DOHH2 (cell line): ENCODE results near the gene OGFOD2.

ENCODE experiments used
- CTCF ChIP-seq: fragments of 200-600 bp; sonication (generic); IDR thresholded peaks from one replicate; pipeline ENCODE4 v1.5.1; 2014; ENCODE audit warnings: antibody characterized with exemption, mild to moderate bottlenecking, low read depth, low read length; ENCODE audit not compliant: poor library complexity, severe bottlenecking
- EZH2phosphoT487 ChIP-seq: fragments of 200-600 bp; sonication (generic); IDR thresholded peaks from 2 replicates; pipeline ENCODE4 v1.6.1; 2017; ENCODE audit warnings: borderline replicate concordance, mild to moderate bottlenecking, antibody characterized with exemption, low read length, moderate library complexity, mixed read lengths

GRCh38 chr12:122980183-122981035 is 5.4 kb downstream of the OGFOD2 start, which contains the start of gene ARL6IP4:
- TF ChIP-seq CTCF (no peak), EZH2phosphoT487 (no peak)
